K562 (cell line): ENCODE measurements around the gene NES. TPM values are rescaled to one million over a fixed set of nuclear protein-coding genes. Genes with fewer than 3 reads are reported as not detected.

Experiments
- FIP1L1 ChIP-seq: fragments of 200-400 bp; formaldehyde crosslinking; IDR thresholded peaks from 2 replicates; pipeline ENCODE4 v1.6.1; 2018; ENCODE audit warnings: mild to moderate bottlenecking, low read depth, low read length; ENCODE audit not compliant: poor library complexity, severe bottlenecking
- MAFG ChIP-seq: fragments of 450-650 bp; conservative IDR thresholded peaks from 2 replicates; pipeline ENCODE4 v1.6.1; 2016; ENCODE audit warnings: missing genetic modification characterization, missing compliant biosample characterization
- MEIS2 ChIP-seq: fragments of 450-650 bp; IDR thresholded peaks from 2 replicates; pipeline ENCODE4 v1.6.1; 2014; ENCODE audit warnings: mild to moderate bottlenecking; ENCODE audit not compliant: partially characterized antibody
- MYNN ChIP-seq, 2 experiments: sonication (generic); formaldehyde crosslinking in 1 of 2; IDR thresholded peaks; 2 replicates each; pipeline versions ENCODE4 v1.5.0 to v1.6.1; 2016 to 2020; ENCODE audit warnings: antibody characterized with exemption in 1 of 2, missing genetic modification reagents in 1 of 2
- NR1H2 ChIP-seq: sonication (generic); formaldehyde crosslinking; IDR thresholded peaks from 2 replicates; pipeline ENCODE4 v1.4.0; 2020; ENCODE audit warnings: mild to moderate bottlenecking, missing genetic modification reagents
- RBM25 ChIP-seq: fragments of 200-400 bp; formaldehyde crosslinking; IDR thresholded peaks from 2 replicates; pipeline ENCODE4 v1.6.1; 2018; ENCODE audit warnings: low read length, low read depth, moderate library complexity; ENCODE audit not compliant: severe bottlenecking
- RUNX1 ChIP-seq: sonication (generic); IDR thresholded peaks from 2 replicates; pipeline ENCODE4 v1.6.1; 2016; ENCODE audit warnings: antibody characterized with exemption, low read depth
- SMARCA4 ChIP-seq: fragments of 450-650 bp; IDR thresholded peaks from 2 replicates; pipeline ENCODE4 v1.6.1; 2016
- SMARCB1 ChIP-seq: IDR thresholded peaks from 2 replicates; pipeline ENCODE4 v1.6.1; 2011; ENCODE audit warnings: improper control_type of control experiment, low read depth; ENCODE audit not compliant: insufficient read length
- YY1 ChIP-seq, 3 experiments: IDR thresholded peaks; 2 replicates each; pipeline ENCODE4 v1.6.1; 2011; ENCODE audit warnings: low read length in 2 of 3, mild to moderate bottlenecking in 2 of 3, moderate library complexity in 2 of 3, borderline replicate concordance in 1 of 3, control low read depth in 1 of 3, low read depth in 1 of 3; ENCODE audit not compliant: insufficient read depth in 3 of 3, insufficient replicate concordance in 2 of 3, control insufficient read depth in 1 of 3, insufficient read length in 1 of 3; ENCODE audit errors: extremely low read depth in 1 of 3
- ZNF324 ChIP-seq: fragments of 250-450 bp; sonication (Bioruptor Pico); IDR thresholded peaks from 2 replicates; pipeline ENCODE4 v1.4.0; 2020; ENCODE audit warnings: mild to moderate bottlenecking
- ZNF699 ChIP-seq: fragments of 250-450 bp; sonication (Bioruptor Pico); IDR thresholded peaks from 2 replicates; pipeline ENCODE4 v1.8.0; 2021; ENCODE audit warnings: mild to moderate bottlenecking, moderate library complexity; ENCODE audit not compliant: insufficient replicate concordance
- polyA plus RNA-seq, 8 experiments: library from polyadenylated mRNA; depleted of rRNA in 4 of 8; stranded (reverse) in 5 of 8; unstranded in 3 of 8; fragments of >200 nt; fragmentation: Nextera tagmentation in 2 of 8; fragmentation: Illumina TruSeq in 1 of 8; extraction: Ambion mirVana in 2 of 8; extraction: Trizol in 1 of 8; gene quantifications; 2 replicates each; pipeline versions ENCODE4 v1.2.1 to v1.2.3, GENCODE V29; 2011 to 2014; ENCODE audit warnings: inconsistent platforms in 1 of 8, missing spikeins in 1 of 8
- total RNA-seq, 7 experiments: library from RNA; depleted of rRNA in 6 of 7; stranded (reverse); fragments of >200 nt in 6 of 7; fragmentation: Illumina TruSeq in 2 of 7; extraction: Trizol in 2 of 7; gene quantifications; 2 replicates each; pipeline versions ENCODE4 v1.2.1 to v1.2.3, GENCODE V29; 2011 to 2021; ENCODE audit warnings: low replicate concordance in 1 of 7
- TF ChIP-seq, protein P1 (sequence below), 2 experiments: fragments of 150-350 bp in 1 of 2; IDR thresholded peaks; 2 replicates each; pipeline ENCODE4 v1.6.1; 2012 to 2016; ENCODE audit warnings: low read depth in 2 of 2, low read length in 2 of 2, mild to moderate bottlenecking in 1 of 2, moderate library complexity in 1 of 2
- TF ChIP-seq, protein P2 (sequence below): fragments of 250-450 bp; sonication (Bioruptor Pico); IDR thresholded peaks from 2 replicates; pipeline ENCODE4 v1.4.0; 2020; ENCODE audit warnings: mild to moderate bottlenecking, moderate library complexity, borderline replicate concordance

The NES gene
- total and polyA plus RNA-seq, 9 of the 15 experiments (the other 6 are each of a cell fraction or from before 2014, with no cell fraction given) = 0.10 to 8.6 (median 4.2) TPM

DNA sequence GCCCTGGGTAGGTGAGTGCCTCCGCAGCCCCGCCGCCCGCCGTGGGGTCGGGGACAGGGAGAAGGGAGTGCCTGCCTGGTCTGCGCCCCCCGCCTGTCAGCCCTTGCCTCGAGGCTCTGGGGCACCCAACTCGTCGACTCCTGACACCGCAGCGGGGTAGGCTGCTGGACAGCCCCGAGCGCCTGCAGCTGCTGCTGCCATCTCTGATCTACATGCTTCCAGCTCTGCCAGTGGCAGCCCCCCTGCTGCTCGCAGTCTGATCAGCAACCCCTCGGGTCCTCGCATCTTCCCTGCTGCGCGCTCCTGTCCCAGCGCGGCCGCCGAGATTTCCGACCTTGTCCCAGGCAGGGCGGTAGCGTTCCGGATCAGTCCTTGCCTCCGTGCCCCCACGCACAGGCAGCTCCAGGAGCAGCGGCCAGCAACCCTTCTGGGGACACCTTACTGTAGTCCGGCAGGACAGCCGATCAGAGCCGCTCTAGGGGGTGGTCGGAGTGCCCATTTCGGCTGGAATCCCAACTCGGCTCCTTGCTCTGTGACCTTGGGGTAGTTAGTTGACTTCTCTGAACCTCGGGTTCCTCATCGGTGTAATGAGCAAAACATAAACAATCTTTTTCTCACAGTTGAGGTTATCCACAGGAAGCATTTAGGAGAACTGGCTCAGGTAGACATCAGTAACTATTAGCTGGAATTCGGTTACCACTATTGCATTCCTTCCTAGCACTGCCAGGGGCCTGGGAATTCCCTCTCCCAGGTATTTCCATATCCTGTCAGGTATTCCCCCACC lies 34.8 kb downstream of the NES start (continued):
- no peak for TF ChIP-seq MEIS2
- no peak for TF ChIP-seq ZNF324
- no peak for TF ChIP-seq YY1 (IDR thresholded peaks at IDR 0.05; ENCODE audit: borderline replicate concordance in 1 of 3, control insufficient read depth in 1 of 3, extremely low read depth in 1 of 3, insufficient read depth in 3 of 3, insufficient read length in 1 of 3, insufficient replicate concordance in 2 of 3, low read depth in 1 of 3, low read length in 2 of 3)
- TF ChIP-seq, protein P1, sequence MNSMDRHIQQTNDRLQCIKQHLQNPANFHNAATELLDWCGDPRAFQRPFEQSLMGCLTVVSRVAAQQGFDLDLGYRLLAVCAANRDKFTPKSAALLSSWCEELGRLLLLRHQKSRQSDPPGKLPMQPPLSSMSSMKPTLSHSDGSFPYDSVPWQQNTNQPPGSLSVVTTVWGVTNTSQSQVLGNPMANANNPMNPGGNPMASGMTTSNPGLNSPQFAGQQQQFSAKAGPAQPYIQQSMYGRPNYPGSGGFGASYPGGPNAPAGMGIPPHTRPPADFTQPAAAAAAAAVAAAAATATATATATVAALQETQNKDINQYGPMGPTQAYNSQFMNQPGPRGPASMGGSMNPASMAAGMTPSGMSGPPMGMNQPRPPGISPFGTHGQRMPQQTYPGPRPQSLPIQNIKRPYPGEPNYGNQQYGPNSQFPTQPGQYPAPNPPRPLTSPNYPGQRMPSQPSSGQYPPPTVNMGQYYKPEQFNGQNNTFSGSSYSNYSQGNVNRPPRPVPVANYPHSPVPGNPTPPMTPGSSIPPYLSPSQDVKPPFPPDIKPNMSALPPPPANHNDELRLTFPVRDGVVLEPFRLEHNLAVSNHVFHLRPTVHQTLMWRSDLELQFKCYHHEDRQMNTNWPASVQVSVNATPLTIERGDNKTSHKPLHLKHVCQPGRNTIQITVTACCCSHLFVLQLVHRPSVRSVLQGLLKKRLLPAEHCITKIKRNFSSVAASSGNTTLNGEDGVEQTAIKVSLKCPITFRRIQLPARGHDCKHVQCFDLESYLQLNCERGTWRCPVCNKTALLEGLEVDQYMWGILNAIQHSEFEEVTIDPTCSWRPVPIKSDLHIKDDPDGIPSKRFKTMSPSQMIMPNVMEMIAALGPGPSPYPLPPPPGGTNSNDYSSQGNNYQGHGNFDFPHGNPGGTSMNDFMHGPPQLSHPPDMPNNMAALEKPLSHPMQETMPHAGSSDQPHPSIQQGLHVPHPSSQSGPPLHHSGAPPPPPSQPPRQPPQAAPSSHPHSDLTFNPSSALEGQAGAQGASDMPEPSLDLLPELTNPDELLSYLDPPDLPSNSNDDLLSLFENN (IDR thresholded peaks at IDR 0.05; ENCODE audit: low read depth in 2 of 2, low read length in 2 of 2) = no peak
- no peak for TF ChIP-seq ZNF699 (CRISPR knock-in tag)
- peak; percentile 55 for TF ChIP-seq FIP1L1
- TF ChIP-seq MAFG (tag) = no peak
- TF ChIP-seq, protein P2, sequence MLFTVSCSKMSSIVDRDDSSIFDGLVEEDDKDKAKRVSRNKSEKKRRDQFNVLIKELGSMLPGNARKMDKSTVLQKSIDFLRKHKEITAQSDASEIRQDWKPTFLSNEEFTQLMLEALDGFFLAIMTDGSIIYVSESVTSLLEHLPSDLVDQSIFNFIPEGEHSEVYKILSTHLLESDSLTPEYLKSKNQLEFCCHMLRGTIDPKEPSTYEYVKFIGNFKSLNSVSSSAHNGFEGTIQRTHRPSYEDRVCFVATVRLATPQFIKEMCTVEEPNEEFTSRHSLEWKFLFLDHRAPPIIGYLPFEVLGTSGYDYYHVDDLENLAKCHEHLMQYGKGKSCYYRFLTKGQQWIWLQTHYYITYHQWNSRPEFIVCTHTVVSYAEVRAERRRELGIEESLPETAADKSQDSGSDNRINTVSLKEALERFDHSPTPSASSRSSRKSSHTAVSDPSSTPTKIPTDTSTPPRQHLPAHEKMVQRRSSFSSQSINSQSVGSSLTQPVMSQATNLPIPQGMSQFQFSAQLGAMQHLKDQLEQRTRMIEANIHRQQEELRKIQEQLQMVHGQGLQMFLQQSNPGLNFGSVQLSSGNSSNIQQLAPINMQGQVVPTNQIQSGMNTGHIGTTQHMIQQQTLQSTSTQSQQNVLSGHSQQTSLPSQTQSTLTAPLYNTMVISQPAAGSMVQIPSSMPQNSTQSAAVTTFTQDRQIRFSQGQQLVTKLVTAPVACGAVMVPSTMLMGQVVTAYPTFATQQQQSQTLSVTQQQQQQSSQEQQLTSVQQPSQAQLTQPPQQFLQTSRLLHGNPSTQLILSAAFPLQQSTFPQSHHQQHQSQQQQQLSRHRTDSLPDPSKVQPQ (CRISPR knock-in tag) = no peak
- 0 out of 2 replicates have a peak, but pooled peaks have one; percentile 5 for TF ChIP-seq MYNN (IDR thresholded peaks at IDR 0.05)
- no peak for TF ChIP-seq MYNN (CRISPR knock-in tag; IDR thresholded peaks at IDR 0.05)
- no peak for TF ChIP-seq SMARCA4
- TF ChIP-seq RBM25 = peak; percentile 29
- TF ChIP-seq RUNX1 = no peak
- no peak for TF ChIP-seq NR1H2 (CRISPR knock-in tag)
- no peak for TF ChIP-seq SMARCB1
